Nucleus accumbens (tissue), 56 donors: ENCODE measurements around the gene KCNN3.
"Not testable (repeated sequence)": the region's sequence is repeated elsewhere in the genome, so short reads cannot be mapped to it uniquely, and the experiment has no call there.

Source experiments
- DNase-seq, 56 donors: peaks; one replicate each; lab custom pipeline; 2025; lab: John Stamatoyannopoulos, UW

KCNN3 gene

DNA sequence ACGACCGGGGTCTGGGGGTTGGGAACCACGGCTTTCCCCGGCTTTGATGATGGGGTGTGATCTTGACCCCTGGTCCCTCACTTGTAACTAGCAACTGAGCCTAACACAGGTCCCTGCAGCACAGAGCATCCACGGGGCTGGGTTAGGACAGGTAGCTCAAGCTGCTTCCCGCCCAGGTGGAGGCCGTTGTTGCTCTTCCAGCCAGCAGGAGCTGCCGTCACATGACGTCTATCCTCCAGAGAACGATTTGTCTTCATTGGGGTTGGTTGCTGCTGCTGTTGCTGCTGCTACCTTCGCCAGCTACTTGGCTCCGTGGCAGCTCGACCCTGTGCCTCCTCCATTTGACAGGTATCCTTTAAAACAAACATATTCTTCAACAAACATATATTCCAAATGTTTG, 187.8 kb downstream of the KCNN3 start:
- no peak for DNase-seq

DNA sequence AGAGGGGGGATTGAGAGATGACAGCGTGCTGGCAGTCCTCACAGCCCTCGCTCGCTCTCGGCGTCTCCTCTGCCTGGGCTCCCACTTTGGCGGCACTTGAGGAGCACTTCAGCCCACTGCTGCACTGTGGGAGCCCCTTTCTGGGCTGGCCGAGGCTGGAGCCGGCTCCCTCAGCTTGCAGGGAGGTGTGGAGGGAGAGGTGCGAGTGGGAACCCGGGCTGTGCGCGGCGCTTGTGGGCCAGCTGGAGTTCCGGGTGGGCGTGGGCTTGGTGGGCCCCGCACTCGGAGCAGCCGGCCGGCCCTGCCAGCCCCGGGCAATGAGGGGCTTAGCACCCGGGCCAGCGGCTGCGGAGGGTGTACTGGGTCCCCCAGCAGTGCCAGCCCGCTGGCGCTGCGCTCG, 192.2 kb downstream of the KCNN3 start:
- not testable (repeated sequence) for DNase-seq

DNA sequence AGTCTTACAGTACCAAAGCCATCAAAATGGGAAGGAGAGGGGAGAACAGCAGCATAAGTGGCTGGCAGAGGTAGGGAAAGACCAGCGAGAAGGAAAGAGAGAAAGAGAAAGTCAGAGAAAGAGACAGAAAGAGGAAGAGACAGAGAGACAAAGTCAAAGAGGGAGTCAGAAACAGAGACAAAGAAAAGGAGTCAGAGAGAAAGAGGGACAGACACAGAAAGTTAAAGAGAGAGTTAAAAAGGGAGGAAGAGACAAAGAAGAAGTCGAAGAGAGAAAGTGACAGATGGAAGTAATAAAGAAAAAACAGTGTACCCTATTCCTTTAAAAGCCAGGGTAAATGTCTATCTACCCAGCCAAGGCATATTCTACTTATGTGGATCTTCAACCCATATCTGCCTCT, 193.2 kb downstream of the KCNN3 start:
- DNase-seq, result not testable (repeated sequence)

DNA sequence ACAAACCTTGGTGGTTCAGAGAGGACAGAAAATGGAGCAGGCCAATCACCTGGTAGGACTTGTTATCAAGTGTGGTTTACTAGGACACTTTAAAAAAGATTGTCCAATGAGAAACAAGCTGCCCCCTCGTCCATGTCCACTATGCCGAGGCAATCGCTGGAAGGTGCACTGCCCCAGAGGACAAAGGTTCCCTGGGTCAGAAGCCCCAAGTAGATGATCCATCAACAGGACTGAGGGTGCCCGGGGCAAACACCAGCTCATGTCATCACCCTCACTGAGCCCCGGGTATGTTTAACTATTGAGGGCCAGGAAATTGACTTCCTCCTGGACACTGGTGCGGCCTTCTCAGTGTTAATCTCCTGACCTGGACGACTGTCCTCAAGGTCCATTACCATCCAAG, 195.6 kb downstream of the KCNN3 start:
- not testable (repeated sequence) for DNase-seq

DNA sequence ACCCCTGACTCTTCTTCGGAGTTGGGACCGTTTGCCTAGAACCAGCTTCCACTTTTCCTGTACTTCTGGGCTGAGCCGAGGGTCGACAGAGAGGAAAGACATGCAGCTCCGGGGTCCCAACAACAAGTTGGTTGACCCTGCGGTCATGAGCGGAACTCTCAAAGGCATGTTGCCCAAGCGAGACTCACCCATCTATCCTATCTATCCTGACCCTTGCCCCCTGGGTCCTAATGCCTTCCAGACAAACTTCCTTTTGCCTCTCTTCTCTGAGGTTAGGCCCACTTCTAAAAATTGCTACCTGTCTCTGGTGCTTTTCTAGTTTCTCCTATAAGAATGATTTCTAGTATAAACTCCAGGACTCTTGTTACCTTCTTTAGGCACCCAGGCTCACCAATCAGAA, 197.8 kb downstream of the KCNN3 start:
- DNase-seq, result not testable (repeated sequence)

DNA sequence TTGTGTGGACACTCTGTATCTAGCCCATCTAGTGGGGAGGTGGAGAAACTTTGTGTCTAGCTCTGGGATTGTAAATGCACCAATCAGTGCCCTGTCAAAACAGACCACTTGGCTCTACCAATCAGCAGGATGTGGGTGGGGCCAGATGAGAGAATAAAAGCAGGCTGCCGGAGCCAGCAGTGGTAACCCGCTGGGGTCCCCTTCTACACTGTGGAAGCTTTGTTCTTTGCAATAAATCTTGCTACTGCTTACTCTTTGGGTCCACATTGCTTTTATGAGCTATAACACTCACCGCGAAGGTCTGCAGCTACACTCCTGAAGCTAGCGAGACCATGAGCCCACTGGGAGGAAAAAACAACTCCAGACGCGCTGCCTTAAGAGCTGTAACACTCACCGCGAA, 198.7 kb downstream of the KCNN3 start:
- DNase-seq, result not testable (repeated sequence)

DNA sequence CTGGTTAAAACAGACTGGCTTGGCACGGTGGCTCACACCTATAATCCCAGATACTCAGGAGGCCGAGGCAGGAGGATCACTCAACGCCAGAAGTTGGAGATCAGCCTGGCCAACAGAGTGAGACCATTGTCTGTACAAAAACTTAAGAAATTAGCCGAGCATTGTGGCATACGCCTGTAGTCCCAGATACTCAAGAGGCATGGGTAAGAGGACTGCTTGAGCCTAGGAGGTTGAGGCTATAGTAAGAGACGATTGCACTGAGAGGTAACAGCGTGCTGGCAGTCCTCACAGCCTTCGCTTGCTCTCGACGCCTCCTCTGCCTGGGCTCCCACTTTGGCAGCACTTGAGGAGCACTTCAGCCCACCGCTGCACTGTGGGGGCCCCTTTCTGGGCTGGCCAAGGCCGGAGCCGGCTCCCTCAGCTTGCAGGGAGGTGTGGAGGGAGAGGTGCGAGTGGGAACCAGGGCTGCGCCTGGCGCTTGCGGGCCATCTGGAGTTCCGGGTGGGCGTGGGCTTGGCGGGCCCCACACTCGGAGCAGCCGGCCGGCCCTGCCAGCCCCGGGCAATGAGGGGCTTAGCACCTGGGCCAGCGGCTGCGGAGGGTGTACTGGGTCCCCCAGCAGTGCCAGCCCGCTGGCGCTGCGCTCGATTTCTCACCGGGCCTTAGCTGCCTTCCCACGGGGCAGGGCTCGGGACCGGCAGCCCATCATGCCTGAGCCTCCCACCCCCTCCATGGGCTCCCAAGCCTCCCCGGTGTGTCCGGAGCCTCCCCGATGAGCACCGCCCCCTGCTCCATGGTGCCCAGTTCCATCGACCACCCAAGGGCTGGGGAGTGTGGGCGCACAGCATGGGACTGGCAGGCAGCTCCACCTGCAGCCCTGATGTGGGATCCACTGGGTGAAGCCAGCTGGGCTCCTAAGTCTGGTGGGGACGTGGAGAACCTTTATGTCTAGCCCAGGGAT, 199.5 kb downstream of the KCNN3 start:
- not testable (repeated sequence) for DNase-seq

DNA sequence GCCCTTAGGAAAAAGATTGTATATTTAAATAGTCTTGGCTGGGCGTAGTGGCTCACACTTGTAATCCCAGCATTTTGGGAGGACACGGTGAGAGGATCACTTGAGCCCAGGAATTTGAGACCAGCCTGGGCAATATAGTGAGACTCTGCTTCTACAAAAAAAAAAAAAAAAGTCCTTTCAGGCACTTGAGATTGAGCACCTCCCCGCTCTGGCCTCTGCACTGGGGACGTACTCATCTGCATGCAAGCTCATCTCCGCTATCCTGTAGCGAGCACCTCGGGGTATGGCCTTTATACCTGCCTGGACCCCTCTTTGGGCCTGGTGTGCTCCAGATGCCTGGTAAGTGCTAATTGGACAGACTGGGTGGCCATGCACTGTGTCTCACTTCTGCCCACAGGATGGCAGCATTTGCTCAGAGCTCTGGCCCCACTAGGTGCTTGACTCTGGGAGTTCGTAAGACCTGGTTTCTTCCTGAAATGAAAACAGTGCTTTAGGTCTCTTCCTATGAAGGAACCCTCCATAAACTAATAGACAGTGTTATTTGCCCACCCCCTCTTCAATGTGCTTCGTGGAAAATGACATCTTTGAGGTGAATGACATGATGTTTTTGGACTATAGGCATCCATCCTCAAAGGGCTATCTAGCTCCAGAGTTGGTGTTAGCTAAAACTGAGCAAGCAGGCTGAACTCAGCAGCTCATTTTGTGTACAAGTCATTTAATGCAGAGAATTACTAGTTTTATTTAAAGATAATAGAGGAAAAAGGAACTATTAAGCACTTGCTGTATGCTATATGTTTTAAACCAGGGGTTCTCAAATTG, 200.4 kb downstream of the KCNN3 start:
- DNase-seq, result peak in 54 of 56 donors; percentile 5 to 87 (median 45)

DNA sequence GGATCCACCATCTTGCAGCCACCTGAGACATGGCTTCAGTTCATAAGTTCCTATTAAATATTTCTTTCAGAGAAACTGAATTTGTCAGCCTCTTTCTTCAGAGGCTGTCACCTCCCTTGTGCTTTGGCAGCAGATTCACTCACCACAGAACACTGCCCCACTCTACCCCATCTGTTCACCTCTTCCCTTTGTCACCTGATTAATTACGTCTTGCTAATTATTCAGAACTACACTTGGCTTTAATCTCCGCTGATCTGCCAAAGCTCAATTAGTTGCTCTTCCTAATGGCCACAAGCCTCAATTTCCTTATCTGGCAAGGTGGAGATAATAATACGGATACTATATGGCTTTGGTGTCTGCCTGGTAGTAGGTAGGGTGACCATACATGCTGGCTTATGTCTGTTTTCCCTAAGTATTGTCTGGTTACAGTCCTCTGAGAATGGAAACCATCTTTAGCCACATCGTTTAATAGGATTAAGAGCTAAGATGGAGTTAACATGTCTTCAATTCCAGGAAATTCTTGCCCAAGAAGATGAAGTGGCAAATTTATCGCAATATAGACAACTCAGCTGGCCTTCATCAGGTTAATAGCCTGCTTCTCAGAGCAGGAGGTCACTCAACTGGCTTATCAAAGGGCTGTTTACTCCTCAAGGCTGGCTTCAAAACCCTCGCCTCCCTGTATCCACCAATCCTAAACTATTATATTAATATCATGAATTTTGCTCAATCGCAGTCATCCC, 203.9 kb downstream of the KCNN3 start:
- DNase-seq, result no peak

DNA sequence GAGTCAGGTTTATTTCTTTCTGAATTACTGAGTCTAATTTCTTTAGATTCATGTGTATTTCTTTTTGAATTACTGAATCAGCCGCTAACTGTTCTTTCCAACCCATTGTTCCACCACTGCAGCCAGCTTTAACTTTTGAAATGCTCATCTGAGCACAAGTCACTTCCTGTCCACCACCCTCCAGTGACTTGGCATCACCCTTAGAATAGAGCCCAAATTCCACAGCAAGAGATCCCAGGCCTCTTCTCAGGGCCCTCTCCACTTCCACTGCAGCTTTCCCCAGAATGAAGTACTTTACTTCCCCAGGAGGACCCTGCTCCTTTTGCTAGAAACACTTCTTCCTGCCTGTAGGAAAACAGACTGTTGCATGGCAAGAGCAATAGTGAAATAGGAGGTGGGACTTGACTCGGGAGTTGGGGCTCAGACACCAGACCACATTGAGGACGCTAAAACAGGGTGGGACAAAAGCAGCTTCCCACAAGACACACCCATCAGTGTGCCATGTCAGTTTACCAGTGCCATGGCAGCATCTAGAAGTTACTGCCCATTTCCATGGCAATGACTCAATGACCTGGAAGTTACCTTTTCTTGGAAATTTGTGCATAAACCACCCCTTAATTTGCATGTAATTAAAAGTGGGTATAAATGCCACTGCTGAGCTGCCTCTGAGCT, 205.6 kb downstream of the KCNN3 start:
- DNase-seq, result no peak

DNA sequence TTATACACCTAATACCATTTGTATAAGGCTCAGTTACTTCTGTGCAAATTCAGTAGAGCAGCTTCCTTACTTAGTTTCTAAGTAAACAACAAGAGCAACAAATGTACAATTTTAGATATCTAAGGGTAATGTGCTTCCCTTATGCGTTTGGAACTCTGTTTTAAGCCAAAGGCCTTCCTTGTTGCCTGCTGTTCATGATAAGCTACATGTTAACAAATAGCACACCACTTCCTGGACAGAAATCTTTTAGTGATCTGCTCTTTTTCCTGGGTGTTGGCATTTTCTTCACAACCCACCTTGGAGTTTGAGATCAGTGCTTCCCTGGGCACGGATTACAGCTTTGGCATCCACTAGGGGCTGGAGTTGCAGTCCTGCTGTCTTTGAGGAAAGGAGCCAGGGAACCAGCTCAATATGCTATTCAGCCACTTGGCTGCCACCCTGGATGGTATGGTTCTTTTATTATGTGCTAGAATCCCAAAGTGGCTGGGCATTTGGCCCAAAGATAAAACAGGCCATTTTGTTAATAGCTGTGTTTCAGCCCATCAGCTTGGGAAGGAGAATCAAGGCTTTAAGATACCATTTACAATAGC, 206.5 kb downstream of the KCNN3 start:
- DNase-seq, result peak in 1 of 56 donors; percentile 3

DNA sequence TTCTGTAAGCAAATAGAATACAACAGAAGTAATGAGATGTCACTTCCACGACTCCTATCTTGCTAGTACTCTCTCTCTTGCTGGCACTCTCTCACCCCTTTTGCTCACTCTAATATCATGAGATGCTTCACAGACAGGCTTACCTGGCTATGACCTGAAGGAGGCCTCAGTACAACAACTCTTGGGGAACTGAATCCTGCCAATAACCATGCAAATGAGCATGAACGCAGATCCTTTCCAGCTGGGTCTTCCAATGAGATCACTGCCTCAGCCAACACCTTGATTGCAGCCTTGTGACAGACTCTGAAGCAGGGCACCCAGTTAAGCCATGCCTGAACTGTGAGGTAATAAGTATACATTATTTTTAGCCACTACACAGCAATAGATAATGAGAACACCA, 209.0 kb downstream of the KCNN3 start:
- no peak for DNase-seq

DNA sequence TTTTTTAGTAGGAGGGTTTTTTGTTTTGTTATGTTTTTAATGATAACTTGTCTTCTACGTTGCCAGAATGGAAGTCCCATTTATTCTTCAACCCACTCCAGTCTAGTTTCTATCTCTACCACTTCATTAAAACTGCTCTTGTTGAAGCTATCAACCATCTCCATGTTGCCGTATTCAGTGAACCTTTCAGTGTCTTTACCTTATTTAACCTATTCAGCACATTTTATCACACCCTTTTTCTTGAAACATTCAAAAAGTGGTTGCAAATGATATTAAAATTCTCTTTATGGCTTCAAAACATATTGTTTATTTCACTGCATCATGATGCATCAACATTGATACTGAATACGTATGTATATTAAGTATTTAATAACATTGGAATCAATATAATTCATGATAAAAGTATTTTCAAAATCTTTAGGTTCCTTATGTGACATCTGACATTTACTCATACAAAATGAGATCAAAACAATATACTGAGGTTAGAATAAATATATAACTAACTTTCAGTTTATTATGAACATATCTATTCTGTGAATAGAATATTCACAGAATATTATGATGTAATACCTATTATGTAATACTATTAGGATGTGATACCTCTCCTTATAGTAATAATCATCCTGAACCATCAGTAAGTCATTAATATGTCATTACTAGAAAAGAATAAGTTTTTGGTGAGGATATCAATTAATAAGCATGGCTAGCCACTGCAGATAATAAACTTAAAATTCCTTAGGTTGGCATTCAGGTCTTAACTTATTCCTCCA, 210.1 kb downstream of the KCNN3 start:
- DNase-seq, result no peak

DNA sequence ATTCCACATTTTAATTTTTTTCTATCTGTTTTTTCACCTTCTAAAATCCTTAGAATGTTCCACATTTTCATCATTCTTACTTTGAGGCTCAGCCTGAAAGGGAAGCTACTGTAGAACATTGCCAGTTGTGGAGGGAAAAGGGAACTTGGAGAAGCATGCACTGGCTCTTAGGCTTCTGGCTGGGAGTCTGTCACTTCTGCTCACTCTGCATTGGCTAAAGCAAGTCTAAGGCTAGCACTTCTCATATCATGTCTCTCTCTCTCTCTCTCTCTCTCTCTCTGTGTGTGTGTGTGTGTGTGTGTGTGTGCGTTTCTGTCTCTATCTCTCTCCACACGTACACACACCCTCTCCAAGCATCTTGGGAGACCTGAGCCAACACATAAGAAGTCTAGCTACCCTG, 212.5 kb downstream of the KCNN3 start:
- no peak for DNase-seq

DNA sequence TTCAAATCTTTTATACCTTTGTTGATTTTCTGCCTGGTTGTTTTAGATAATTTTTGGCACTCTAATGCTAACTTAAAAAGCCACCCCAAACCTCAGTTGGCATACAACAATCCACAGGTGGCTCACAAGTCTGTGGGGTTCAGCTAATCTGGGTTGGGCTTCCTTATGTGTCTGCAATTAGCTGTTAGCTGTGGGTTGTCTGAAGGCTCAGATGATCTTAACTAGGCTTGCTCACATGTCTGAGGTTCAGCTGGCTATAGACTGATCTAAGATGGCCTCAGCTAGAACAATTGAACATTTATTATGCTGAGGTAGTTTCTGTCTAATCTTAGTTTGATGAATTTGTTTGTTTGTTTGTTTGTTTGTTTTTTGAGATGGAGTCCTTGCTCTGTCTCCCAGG, 217.2 kb downstream of the KCNN3 start:
- no peak for DNase-seq
